Muscle of arm (tissue), 14 donors: ENCODE data around the gene FER1L5. TPM values are rescaled to one million over a fixed set of nuclear protein-coding genes. Genes with fewer than 3 reads are reported as not detected.

Experiments used
- DNase-seq: peaks from one replicate; pipeline ENCODE4 v3.0.0-alpha.2; 2013
- long read RNA-seq, 11 donors: transcript quantifications; one replicate each; lab custom pipeline, GENCODE V29; 2026
- polyA plus RNA-seq, 12 donors: library from polyadenylated mRNA; unstranded; fragments of 120-200 nt; gene quantifications; one replicate each; pipeline ENCODE4 v1.2.1, GENCODE V29; 2013; ENCODE audit not compliant: insufficient read length in 12 of 12

FER1L5 gene
- 1 to 10 TPM in 7 of 12 donors, under 1 TPM in 3, not detected in 2; 0.35 to 3.8 (median 2.1) TPM for polyA plus RNA-seq
- long read RNA-seq, donor 1 = 0 reads
- long read RNA-seq, donor 2 = 0 reads
- long read RNA-seq, donor 3 = 0 reads
- long read RNA-seq, donor 4 = 0 reads
- long read RNA-seq, donor 5 = 0 reads
- long read RNA-seq, donor 6 = 0 reads
- long read RNA-seq, donor 7 = 0 reads
- long read RNA-seq, donor 8 = 0 reads
- long read RNA-seq, donor 9 = 0 reads
- long read RNA-seq, donor 10 = 0 reads
- long read RNA-seq, donor 11 = 0 reads

DNA sequence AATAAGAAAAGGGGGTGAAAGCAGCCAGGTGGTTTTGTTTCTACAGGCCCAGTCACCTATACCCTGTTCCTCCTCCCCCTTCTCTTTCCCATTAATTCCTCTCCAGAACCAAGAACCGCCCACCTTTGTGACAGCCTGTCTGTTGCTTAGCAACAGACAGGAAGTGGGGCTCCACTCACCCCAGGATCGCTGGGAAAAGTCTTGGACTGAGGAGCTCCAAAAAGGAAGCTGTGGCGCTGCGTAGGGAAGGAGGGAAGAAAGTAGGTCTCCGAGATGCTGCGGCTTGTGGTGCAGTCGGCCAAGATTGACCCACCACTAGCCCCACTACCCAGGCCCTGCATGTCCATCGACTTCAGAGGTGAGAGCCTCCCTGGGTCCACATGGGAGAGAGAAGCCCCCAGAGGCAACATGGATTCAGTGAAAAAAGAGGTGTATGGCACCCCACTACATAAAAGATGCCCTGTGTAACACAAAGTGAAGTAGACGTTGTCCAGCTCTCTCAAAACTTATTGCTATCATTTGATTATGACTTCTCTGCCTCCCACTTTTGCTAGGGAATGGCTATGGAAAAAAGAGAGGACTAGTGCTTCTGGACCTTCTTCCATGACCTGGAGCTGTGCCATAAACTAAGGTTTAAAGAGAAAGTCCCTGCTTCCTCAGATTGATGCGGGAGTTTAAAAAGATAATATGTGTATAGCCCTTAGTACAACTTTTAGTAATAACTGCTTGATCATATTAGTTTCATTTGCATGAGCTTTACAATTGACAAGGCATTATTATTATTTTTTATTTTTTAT, at the start of gene FER1L5:
TSS of gene FER1L5 (plus strand) at position 201 of the 797 bp plus-strand sequence. CDS start at position 274, 73 bp downstream.
- DNase-seq = peak; percentile 42

- DNase-seq = no peak
Observed at GRCh38 chr2:96594282-96594681, 48.3 kb upstream of the FER1L5 start.

DNA sequence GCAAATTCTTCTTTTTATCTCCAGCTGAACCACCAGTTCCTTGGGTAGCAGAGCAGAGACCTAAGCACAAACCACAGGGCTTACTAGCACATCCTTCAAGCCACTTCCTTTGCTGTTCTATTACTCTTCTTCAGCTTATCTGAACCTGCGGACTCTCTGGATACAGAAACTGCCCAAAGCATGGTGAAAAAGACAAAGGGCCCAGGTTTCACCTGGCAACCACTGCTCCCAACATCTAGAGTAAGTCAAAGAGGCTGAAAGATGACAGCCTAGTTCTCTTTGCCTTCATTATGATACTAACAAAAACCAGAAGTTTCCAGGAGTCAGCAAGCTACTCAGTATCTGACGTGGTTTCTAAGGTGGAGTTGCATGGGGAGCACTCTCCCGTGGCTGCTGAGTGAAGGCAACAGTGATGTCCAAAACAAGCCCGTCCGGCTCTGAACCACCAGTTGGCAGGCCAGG, 47.8 kb upstream of the FER1L5 start:
- no peak for DNase-seq

- no peak for DNase-seq
Observed at GRCh38 chr2:96596596-96596995, 46.0 kb upstream of the FER1L5 start.

DNA sequence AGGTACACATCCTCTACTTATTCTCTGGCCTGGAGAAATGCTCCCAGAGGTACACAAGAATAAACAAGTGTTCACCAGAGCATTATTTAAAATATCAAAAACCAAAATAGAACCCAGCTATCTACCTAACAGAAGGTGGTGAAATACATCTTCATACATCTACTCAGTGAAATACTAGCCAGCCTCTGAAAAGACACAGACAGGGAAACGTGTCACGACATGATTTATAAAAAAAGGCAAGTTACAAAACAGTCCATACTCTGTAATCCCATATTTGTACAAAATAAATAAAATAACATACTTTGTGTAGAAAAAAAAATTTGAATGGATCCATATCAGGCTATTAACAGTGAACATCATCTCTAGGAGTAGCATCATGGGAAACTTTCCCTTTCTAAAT, 42.6 kb upstream of the FER1L5 start:
- DNase-seq = no peak

GRCh38 chr2:96601382-96602292, 40.9 kb upstream of the FER1L5 start:
- no peak for DNase-seq

- DNase-seq = no peak
Observed at GRCh38 chr2:96602330-96602823, 40.2 kb upstream of the FER1L5 start.

DNA sequence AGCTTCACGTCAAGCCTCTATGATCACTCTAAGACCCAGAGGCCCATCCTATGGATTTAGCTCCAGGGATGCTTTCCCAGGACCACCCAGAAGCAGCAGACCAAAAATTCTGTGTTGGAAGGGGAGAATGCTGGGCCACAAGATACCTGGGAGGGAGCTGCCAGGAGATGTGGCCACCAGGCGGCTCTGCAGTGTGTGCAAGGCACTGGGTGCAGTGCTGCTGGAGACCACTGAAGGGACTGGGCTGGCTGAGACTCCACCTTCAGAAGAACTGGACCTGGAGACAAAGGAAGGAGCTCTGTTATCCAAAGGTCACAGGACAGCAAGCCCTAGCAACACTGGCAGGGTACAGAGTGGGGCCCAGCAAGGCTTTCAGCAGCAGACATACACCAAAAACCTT, 38.5 kb upstream of the FER1L5 start:
- DNase-seq = no peak

- DNase-seq = no peak
Observed at GRCh38 chr2:96608469-96609455, 33.8 kb upstream of the FER1L5 start.

GRCh38 chr2:96616128-96616527, 26.4 kb upstream of the FER1L5 start:
- no peak for DNase-seq

DNA sequence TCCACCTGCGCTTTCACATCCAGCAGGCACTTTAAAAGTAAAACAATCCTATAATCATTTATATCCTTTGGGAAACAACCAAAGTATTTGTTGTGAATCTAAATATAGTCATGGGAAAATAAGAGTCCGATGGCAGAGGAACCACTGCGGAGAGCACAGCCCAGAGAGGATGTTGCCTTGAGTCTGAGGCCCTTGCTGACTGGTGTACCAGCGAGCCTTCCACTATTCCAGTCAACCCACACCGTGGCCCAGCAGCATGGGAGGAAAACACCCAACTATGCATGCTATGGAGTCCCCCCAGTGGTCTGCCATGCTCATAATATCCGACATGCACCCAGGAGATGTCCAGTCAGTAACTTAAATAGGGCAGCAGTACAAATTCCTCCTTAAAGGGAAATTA, 26.0 kb upstream of the FER1L5 start:
- DNase-seq = no peak

DNA sequence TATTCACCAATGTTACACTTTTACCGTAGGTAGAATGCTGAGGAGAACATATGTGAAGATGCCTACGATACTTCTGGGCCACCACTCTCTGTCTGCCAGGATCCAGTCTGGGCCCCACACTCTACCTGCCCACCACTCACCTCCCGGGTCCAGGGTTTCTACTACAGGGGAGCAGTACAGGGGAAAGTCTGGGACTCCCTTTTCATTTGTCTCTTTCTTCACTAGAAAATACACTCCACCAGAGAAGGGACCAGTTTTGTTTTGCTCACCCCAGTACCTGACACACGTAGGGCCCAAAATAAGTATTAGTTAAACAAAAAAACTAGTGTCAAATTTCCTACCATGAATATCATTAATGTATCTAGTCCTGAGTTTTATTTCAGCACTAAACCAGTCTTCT, 25.6 kb upstream of the FER1L5 start:
- DNase-seq = no peak

DNA sequence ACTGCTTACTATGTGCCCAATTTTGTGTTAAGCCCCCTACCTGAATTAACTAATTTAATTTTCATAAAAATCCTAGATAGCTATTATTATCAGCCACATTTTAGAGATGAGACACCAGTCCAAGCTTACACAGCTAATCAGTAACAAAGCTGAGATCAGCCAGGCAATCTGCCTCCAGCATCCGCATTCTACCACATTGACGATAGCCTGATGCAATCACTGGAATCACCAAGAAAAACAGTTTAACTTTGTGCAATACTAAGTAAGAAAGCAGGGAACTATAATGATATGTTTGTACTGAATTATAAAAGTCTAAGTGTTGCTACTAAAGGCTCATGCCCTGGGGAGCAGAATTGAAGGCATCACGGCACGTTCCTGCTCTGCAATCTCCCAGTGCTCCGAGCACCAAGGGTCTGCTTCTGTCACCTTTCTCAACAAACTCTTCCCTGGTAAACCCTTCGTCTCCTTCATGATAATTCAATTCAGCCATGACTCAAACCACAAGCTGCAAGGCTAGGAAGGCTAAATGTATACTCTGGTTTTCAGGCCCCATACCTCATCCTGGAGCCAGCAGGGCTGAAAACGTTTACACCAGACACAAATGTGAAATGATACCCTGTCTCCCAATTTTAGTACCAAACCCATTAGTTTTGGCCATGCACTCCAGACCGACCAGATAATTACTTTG, 23.8 kb upstream of the FER1L5 start:
- no peak for DNase-seq

- DNase-seq = no peak
Observed at GRCh38 chr2:96622544-96622943, 20.0 kb upstream of the FER1L5 start.

DNA sequence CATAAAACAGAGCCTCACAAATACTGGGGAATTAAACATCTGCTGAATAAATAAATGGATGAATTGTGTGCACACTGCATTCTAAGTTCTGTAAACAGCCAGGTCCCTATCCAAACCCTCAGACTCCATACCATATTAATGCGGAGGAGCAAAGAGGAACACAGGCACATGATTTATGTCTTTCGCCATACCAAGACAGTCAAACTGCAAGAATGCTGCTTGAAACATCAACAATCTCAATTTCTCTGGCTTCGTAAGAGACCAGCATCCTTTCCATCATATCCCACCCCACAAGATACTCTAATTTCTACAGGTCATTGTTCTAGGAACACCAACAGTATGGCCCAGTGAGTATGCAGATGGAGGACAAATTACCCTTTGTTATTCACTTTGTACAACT, 19.4 kb upstream of the FER1L5 start:
- no peak for DNase-seq

GRCh38 chr2:96625571-96626552, 16.7 kb upstream of the FER1L5 start:
- DNase-seq = no peak

DNA sequence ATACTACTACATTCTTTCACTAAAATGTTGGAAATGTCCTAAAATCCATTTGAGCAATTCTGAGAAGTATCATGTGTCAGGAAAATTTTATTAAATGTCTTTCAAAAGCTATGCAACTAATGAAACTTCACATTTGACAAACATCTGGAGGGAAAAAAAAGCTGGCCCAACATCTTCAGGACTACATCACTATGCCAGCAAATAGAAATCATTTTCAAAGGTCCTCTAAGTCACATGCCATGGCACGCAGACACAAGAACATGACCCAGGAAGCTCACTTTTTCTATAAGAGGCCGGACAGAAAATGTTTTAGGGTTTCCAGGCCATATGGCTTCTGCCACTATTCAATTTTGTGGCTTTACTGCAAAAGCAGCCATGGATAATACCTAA, 16.0 kb upstream of the FER1L5 start:
- no peak for DNase-seq

DNA sequence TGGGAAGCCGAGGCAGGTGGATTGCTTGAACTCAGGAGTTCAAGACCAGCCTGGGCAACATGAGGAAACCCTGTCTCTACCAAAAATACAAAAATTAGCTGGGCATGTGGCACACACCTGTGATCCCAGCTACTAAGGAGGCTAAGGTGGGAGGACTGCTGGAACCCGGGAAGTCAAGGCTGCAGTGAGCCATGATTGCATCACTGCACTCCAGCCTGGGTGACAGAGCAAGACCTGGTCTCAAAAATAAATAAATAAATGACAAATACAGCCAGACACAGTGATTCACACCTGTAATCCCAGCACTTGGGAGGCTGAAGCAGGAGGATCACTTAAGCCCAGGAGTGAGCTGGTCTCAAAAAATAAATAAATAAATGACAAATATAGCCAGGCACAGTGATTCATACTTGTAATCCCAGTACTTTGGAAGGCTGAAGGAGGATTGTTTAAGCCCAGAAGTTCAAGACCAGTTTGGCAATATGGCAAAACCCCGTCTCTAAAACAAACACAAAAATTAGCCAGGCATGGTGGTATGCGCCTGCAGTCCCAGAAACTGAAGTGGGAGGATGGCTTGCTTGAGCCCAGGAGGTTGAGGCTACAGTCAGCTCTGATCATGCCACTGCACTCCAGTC, 10.6 kb upstream of the FER1L5 start:
- DNase-seq = no peak
